Measurements from ENCODE around the gene SKI.

DNA sequence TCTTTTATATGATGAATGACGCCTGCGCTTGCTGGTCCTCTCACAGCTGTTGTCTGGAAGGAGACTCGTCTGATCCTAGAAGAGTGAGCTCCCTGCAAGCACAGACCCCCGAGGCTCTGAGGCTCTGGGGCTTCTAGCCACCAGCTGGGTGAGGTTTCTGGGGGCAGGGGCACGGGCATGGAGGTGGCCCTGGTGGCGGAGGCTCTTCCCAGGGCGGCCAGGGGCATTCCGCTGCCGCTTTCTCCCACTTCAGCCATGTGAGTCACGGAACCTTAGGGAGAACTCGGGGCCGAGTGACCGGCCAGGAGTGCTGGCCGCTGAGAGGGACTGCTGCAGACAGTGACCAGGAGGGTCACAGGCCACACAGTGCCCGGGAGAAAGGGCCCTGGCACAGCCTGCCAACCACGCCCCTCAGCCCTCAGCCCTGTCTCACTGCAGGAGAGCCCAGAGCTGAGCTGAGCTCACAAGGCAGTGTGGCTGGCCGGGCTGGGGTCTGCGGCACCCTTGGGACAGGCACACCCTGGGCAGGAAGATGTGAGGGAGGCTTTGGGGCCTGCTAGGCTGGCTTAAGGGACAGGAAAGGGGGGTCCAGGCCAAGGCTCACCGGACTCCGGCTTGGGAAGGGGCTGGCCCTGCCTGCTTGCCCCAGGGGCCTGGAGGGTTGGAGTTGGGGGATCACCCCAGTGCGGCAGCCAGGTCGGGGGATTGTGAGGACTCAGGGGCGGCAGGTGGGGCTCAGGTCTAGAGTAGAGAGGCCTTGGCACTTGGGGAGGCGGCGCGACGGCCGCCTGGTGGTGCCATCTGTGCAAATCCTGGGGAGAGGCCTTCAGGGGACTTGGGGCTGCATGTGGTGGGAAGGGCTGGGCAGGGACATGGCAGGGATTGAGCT lies 127.5 kb downstream of the SKI start:
- TF ChIP-seq CTCF (conservative IDR thresholded peaks at IDR 0.05; ENCODE audit: low read depth in 2 of 2) (no peak), CREB1 (CRISPR knock-in tag; IDR thresholded peaks at IDR 0.05; ENCODE audit: low read depth) (no peak), POLR2AphosphoS5 (IDR thresholded peaks at IDR 0.05; ENCODE audit: low read depth) (no peak), EZH2 (IDR thresholded peaks at IDR 0.05; ENCODE audit: low read depth, unreplicated experiment) (no peak)

Data from GM23338 (cell line).